PC-9 (cell line): ENCODE results near the gene HPCAL4. TPM values are rescaled to one million over a fixed set of nuclear protein-coding genes. Genes with fewer than 3 reads are reported as not detected.

Experiments
- BruUV-seq: library from RNA; stranded (reverse); fragments of 400-500 nt; replicated peaks from 2 replicates; lab custom pipeline; 2021; lab: Mats Ljungman, UMichigan
- CTCF ChIA-PET: fragments of 300-600 bp; sonication (Branson Sonifier 250); formaldehyde crosslinking; loops from one replicate; lab custom pipeline; 2022; ENCODE audit warnings: antibody characterized with exemption; lab: Charles Lee
- POLR2A ChIA-PET: fragments of 300-600 bp; sonication (Branson Sonifier 250); formaldehyde crosslinking; loops from one replicate; lab custom pipeline; 2022; ENCODE audit warnings: antibody characterized with exemption; ENCODE audit not compliant: unreplicated experiment; lab: Charles Lee
- DNase-seq, 2 experiments: peaks; one replicate each; pipeline versions ENCODE4 v3.0.0 to v3.0.0-alpha.2; 2015 to 2022; ENCODE audit warnings: mixed read lengths in 1 of 2
- H2AFZ ChIP-seq: fragments of 200-600 bp; sonication (generic); 2 replicates; pipeline ENCODE4 v1.8.1; 2017; ENCODE audit warnings: antibody characterized with exemption
- H3F3A ChIP-seq: fragments of 200-600 bp; sonication (generic); 2 replicates; pipeline ENCODE4 v1.8.1; 2017; ENCODE audit warnings: antibody characterized with exemption, mild to moderate bottlenecking, low read depth; ENCODE audit not compliant: insufficient read depth
- H3K27ac ChIP-seq: fragments of 200-600 bp; sonication (generic); 2 replicates; pipeline ENCODE4 v1.6.1; 2016; ENCODE audit warnings: mixed run types
- H3K27me3 ChIP-seq: fragments of 200-600 bp; sonication (generic); 2 replicates; pipeline ENCODE4 v1.6.1; 2016; ENCODE audit warnings: low read depth, mixed run types; ENCODE audit not compliant: insufficient read depth
- H3K36me3 ChIP-seq: fragments of 200-600 bp; sonication (generic); 2 replicates; pipeline ENCODE4 v1.6.1; 2016; ENCODE audit warnings: low read depth, mixed run types
- H3K4me1 ChIP-seq: fragments of 200-600 bp; sonication (generic); replicated peaks from 2 replicates; pipeline ENCODE4 v1.6.1; 2016; ENCODE audit warnings: mixed run types; ENCODE audit not compliant: insufficient read depth
- H3K4me2 ChIP-seq: fragments of 200-600 bp; sonication (generic); 2 replicates; pipeline ENCODE4 v1.6.1; 2017; ENCODE audit warnings: mixed run types
- H3K4me3 ChIP-seq: fragments of 200-600 bp; sonication (generic); 2 replicates; pipeline ENCODE4 v1.6.1; 2016; ENCODE audit warnings: mixed run types
- H3K79me2 ChIP-seq: fragments of 200-600 bp; sonication (generic); 2 replicates; pipeline ENCODE4 v1.6.1; 2017; ENCODE audit warnings: low read depth, mixed run types
- H3K9me2 ChIP-seq: fragments of 200-600 bp; sonication (generic); 2 replicates; pipeline ENCODE4 v1.8.1; 2017; ENCODE audit warnings: mild to moderate bottlenecking; ENCODE audit not compliant: insufficient read depth
- H3K9me3 ChIP-seq: fragments of 200-600 bp; sonication (generic); 2 replicates; pipeline ENCODE4 v1.8.1; 2016; ENCODE audit warnings: low read depth; ENCODE audit not compliant: insufficient read depth
- H4K20me1 ChIP-seq: fragments of 200-600 bp; sonication (generic); 2 replicates; pipeline ENCODE4 v1.8.1; 2017; ENCODE audit not compliant: insufficient read depth
- CTCF ChIP-seq: fragments of 200-600 bp; sonication (generic); conservative IDR thresholded peaks from 2 replicates; pipeline ENCODE4 v1.6.1; 2017; ENCODE audit warnings: mixed run types, antibody characterized with exemption, mild to moderate bottlenecking, moderate library complexity
- EZH2 ChIP-seq: fragments of 200-600 bp; sonication (generic); IDR thresholded peaks from 2 replicates; pipeline ENCODE4 v1.8.0; 2017; ENCODE audit warnings: antibody characterized with exemption, low read depth
- intact Hi-C: fragments of 100-400 bp; cut with micrococcal nuclease; formaldehyde crosslinking; loops from one replicate; pipeline ENCODE4 v1.10.0; 2022; ENCODE audit not compliant: unreplicated experiment
- total RNA-seq: library from RNA; stranded (reverse); gene quantifications from 2 replicates; pipeline ENCODE4 v1.2.3, GENCODE V29; 2021

The HPCAL4 gene
- total RNA-seq, 1 experiment from 2014 or later: 0.07 TPM

- no peaks in the 10 kb centered on the region for H3F3A ChIP-seq
- peaks cover 12% of the 10 kb centered on the region; the same call in 1 of the 2 replicates for H3K27me3 ChIP-seq
- no peak overlapping the region for H3K4me3 ChIP-seq
- no peaks in the 10 kb centered on the region for H4K20me1 ChIP-seq
- TF ChIP-seq EZH2 (no peak), CTCF (no peak)
- no peak for DNase-seq
- H3K9me2 ChIP-seq: no peaks in the 10 kb centered on the region
- H3K79me2 ChIP-seq: no peaks in the 10 kb centered on the region
- no TSS peak for BruUV-seq
- POLR2A ChIA-PET: no interaction called here
- intact Hi-C loops: no loop called here
- CTCF ChIA-PET: no interaction called here
- H3K36me3 ChIP-seq: no peaks in the 10 kb centered on the region
- no peaks in the 10 kb centered on the region for H3K4me1 ChIP-seq
- no peak overlapping the region for H3K4me2 ChIP-seq
- no peaks in the 10 kb centered on the region for H3K9me3 ChIP-seq
- H2AFZ ChIP-seq: no peak overlapping the region
- H3K27ac ChIP-seq: no peak overlapping the region
These were observed 45.7 kb downstream of the HPCAL4 start for GRCh38 chr1:39645411-39646043.

GRCh38 chr1:39643705-39644104 is 47.5 kb downstream of the HPCAL4 start:
- Histone ChIP-seq H2AFZ (no peak overlapping the region), H3K27ac (no peak overlapping the region), H3K9me2 (no peaks in the 10 kb centered on the region), H3F3A (no peaks in the 10 kb centered on the region), H3K27me3 (peaks cover 12% of the 10 kb centered on the region; the same call in 1 of the 2 replicates), H3K4me3 (no peak overlapping the region), H4K20me1 (no peaks in the 10 kb centered on the region), H3K4me2 (no peak overlapping the region), H3K36me3 (no peaks in the 10 kb centered on the region), H3K79me2 (no peaks in the 10 kb centered on the region), H3K4me1 (no peaks in the 10 kb centered on the region), H3K9me3 (no peaks in the 10 kb centered on the region)
- ChIA-PET POLR2A (no interaction called here), CTCF (no interaction called here)
- DNase-seq: no peak
- TF ChIP-seq CTCF (no peak), EZH2 (no peak)
- intact Hi-C loops: no loop called here
- BruUV-seq: no TSS peak

- Histone ChIP-seq H3K79me2 (no peaks in the 10 kb centered on the region), H3K27me3 (peaks cover 15% of the 10 kb centered on the region; the same call in 1 of the 2 replicates), H3K4me1 (no peaks in the 10 kb centered on the region), H3K9me3 (no peaks in the 10 kb centered on the region), H3K9me2 (no peaks in the 10 kb centered on the region), H3K36me3 (no peaks in the 10 kb centered on the region), H3K4me2 (no peak overlapping the region), H3K27ac (no peak overlapping the region), H3F3A (no peaks in the 10 kb centered on the region), H3K4me3 (no peak overlapping the region), H2AFZ (no peak overlapping the region), H4K20me1 (no peaks in the 10 kb centered on the region)
- ChIA-PET CTCF (no interaction called here), POLR2A (no interaction called here)
- BruUV-seq: no TSS peak
- intact Hi-C loops: no loop called here
- no peak for DNase-seq
- TF ChIP-seq CTCF (no peak), EZH2 (no peak)
These were observed 48.4 kb downstream of the HPCAL4 start for GRCh38 chr1:39642796-39643195.
